Measurements from ENCODE around the gene GAB1. TPM values are rescaled to one million over a fixed set of nuclear protein-coding genes. Genes with fewer than 3 reads are reported as not detected.

The GAB1 gene
- total RNA-seq, 4 donors from 2014 or later: 25.7 to 37.6 (median 32.8) TPM

GRCh38 chr4:143399113-143399949 is 62.7 kb downstream of the GAB1 start:
- intact Hi-C loops (cut with DNase I): loop anchor here (10.0 kb wide), 1 partner anchor 65 kb away; the partner anchor contains the start of gene GAB1
- Histone ChIP-seq H3K27me3 (no peaks in the 10 kb centered on the region), H3K9me3 (no peaks in the 10 kb centered on the region), H3K4me3 (no peak overlapping the region), H3K27ac (no peak overlapping the region), H3K4me1 (peaks cover 0 to 48% (median 8%) of the 10 kb centered on the region in 3 donors), H3K36me3 (no peaks in the 10 kb centered on the region)
- TF ChIP-seq, protein P1, sequence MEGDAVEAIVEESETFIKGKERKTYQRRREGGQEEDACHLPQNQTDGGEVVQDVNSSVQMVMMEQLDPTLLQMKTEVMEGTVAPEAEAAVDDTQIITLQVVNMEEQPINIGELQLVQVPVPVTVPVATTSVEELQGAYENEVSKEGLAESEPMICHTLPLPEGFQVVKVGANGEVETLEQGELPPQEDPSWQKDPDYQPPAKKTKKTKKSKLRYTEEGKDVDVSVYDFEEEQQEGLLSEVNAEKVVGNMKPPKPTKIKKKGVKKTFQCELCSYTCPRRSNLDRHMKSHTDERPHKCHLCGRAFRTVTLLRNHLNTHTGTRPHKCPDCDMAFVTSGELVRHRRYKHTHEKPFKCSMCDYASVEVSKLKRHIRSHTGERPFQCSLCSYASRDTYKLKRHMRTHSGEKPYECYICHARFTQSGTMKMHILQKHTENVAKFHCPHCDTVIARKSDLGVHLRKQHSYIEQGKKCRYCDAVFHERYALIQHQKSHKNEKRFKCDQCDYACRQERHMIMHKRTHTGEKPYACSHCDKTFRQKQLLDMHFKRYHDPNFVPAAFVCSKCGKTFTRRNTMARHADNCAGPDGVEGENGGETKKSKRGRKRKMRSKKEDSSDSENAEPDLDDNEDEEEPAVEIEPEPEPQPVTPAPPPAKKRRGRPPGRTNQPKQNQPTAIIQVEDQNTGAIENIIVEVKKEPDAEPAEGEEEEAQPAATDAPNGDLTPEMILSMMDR (IDR thresholded peaks at IDR 0.05): peak; percentile 32 to 71 (median 48)
- TF ChIP-seq POLR2A (IDR thresholded peaks at IDR 0.05): no peak
- DNase-seq: no peak
- 63 to 70% methylated on average over 5 of the region's 5 CpGs for WGBS, 2 donors

DNA sequence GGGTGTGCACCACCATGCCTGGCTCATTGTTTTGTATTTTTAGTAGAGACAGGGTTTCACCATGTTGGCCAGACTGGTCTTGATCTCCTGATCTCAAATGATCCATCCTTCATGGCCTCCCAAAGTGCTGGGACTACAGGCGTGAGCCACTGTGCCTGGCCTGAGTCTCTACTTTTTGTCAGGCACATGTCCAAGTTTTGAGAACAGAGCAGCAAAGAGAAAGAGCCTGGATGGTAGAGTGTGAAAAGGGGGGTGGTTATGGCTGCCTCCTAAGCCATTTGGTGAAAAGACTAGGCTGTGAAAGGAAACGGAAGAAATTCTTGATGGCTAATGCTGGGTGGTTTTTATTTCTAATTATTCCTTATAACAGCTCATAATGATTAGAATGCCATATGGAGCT is 63.4 kb downstream of the GAB1 start:
- H3K27me3 ChIP-seq: no peaks in the 10 kb centered on the region
- 90% methylated on average over 1 to 2 of the region's 2 CpGs for WGBS, 2 donors
- intact Hi-C loops (cut with DNase I): no loop called here
- no peak for DNase-seq
- no peak overlapping the region for H3K27ac ChIP-seq
- H3K4me3 ChIP-seq: no peak overlapping the region
- TF ChIP-seq, protein P1 (IDR thresholded peaks at IDR 0.05): no peak
- TF ChIP-seq POLR2A (IDR thresholded peaks at IDR 0.05): no peak
- no peaks in the 10 kb centered on the region for H3K36me3 ChIP-seq
- no peaks in the 10 kb centered on the region for H3K9me3 ChIP-seq
- H3K4me1 ChIP-seq: peaks cover 0 to 55% (median 15%) of the 10 kb centered on the region in 3 donors

DNA sequence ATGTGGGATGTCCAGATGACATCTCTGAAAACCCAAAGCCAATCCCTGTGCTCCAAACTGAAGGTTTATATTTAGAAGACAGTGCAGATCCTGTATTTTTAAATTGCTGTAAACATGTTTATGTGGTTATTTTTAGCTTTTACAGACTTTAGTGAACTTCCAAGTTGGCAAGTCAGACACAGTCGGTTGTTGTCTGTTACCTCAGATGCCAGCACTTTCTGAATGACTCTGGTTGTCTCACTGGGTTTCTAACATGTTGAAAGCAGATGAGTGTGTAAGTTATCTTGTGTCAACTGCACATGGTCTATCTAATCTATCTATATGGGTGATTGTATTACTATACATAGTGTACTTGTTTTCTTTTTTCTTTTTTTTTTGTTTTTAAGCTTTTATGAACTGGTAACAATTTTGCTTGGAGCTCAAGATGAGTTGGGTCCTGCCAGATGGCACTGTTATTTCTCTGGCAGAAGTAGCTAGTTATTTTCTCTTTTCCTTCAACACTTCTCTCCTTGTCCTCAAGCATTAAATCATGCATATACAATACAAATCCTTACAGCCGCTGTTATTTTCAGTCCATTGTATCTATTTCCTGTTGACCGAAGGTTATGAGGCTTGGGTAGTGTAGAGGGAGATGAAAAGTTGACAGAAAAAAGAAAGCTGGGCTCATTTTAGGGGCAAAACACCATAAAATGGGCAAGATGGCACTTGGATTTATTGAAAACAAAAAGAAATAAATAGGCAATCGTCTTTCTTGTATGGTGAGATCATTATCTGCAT is 66.3 kb downstream of the GAB1 start:
- H3K4me1 ChIP-seq: peaks cover 13 to 67% (median 27%) of the 10 kb centered on the region in 3 donors
- WGBS, 2 donors: 24 to 39% methylated on average over 4 of the region's 4 CpGs
- H3K4me3 ChIP-seq: no peak overlapping the region
- intact Hi-C loops (cut with DNase I): no loop called here
- no peaks in the 10 kb centered on the region for H3K36me3 ChIP-seq
- H3K9me3 ChIP-seq: no peaks in the 10 kb centered on the region
- no peaks in the 10 kb centered on the region for H3K27me3 ChIP-seq
- TF ChIP-seq, protein P1 (IDR thresholded peaks at IDR 0.05): no peak
- TF ChIP-seq POLR2A (IDR thresholded peaks at IDR 0.05): no peak
- peak overlapping the region in 3 of 4 donors; percentile 10 to 32 (median 31) for H3K27ac ChIP-seq
- no peak for DNase-seq

DNA sequence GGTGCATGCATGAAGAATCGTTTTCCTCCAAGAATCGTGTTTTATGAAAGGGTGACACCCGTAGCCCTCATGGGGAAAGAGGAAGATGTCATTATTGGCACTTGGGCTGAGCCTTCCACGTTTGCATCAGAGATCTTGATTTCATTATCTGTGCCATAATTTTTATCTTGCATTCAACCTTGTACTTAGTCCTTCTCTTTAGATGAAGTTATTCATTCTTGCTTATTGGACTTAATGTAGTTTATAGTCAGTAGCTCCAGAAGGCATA is 66.8 kb downstream of the GAB1 start:
- no peak overlapping the region for H3K4me3 ChIP-seq
- WGBS, 2 donors: 45 to 75% methylated on average over 4 of the region's 4 CpGs
- TF ChIP-seq POLR2A (IDR thresholded peaks at IDR 0.05): no peak
- TF ChIP-seq, protein P1 (IDR thresholded peaks at IDR 0.05): no peak
- H3K36me3 ChIP-seq: no peaks in the 10 kb centered on the region
- peak overlapping the region in 2 of 4 donors; percentile 31 to 32 for H3K27ac ChIP-seq
- H3K4me1 ChIP-seq: peaks cover 13 to 66% (median 26%) of the 10 kb centered on the region in 3 donors
- DNase-seq: no peak
- intact Hi-C loops (cut with DNase I): no loop called here
- no peaks in the 10 kb centered on the region for H3K27me3 ChIP-seq
- no peaks in the 10 kb centered on the region for H3K9me3 ChIP-seq

GRCh38 chr4:143404555-143404954 is 67.9 kb downstream of the GAB1 start:
- Histone ChIP-seq H3K9me3 (no peaks in the 10 kb centered on the region), H3K27me3 (no peaks in the 10 kb centered on the region), H3K4me1 (peaks cover 13 to 65% (median 26%) of the 10 kb centered on the region in 3 donors), H3K36me3 (no peaks in the 10 kb centered on the region), H3K27ac (no peak overlapping the region), H3K4me3 (no peak overlapping the region)
- intact Hi-C loops (cut with DNase I): no loop called here
- DNase-seq: no peak
- TF ChIP-seq, protein P1 (IDR thresholded peaks at IDR 0.05): no peak
- no peak for TF ChIP-seq POLR2A (IDR thresholded peaks at IDR 0.05)
- 94 to 100% methylated on average over 3 of the region's 3 CpGs for WGBS, 2 donors

All from esophagus squamous epithelium (tissue), 5 donors.